Peyer's patch (tissue), 4 donors: ENCODE data around the gene ARL13B. TPM values are rescaled to one million over a fixed set of nuclear protein-coding genes. Genes with fewer than 3 reads are reported as not detected.
"Not testable (repeated sequence)": the region's sequence is repeated elsewhere in the genome, so short reads cannot be mapped to it uniquely, and the experiment has no call there.

Experiments
- DNase-seq, 3 donors: peaks; one replicate each; pipeline ENCODE4 v3.0.0-alpha.2; 2017 to 2019
- H3K27ac ChIP-seq, 4 donors: fragments of 200-600 bp; sonication (generic); one replicate each; pipeline ENCODE4 v1.5.1; 2016 to 2019
- H3K27me3 ChIP-seq, 2 donors: fragments of 200-600 bp; sonication (generic); one replicate each; pipeline ENCODE4 v1.5.1; 2019
- H3K36me3 ChIP-seq, 3 donors: fragments of 200-600 bp; sonication (generic); one replicate each; pipeline ENCODE4 v1.5.1; 2016 to 2019
- H3K4me1 ChIP-seq, 4 donors: fragments of 200-600 bp; sonication (generic); one replicate each; pipeline ENCODE4 v1.5.1; 2016 to 2019
- H3K4me3 ChIP-seq, 4 donors: fragments of 200-600 bp; sonication (generic); 1 replicate in 3 of 4; 2 replicates in 1 of 4; pipeline ENCODE4 v1.5.1; 2016 to 2019; ENCODE audit warnings: mild to moderate bottlenecking in 1 of 4
- H3K9me3 ChIP-seq, 4 donors: fragments of 200-600 bp; sonication (generic); one replicate each; pipeline ENCODE4 v1.5.1; 2016 to 2019; ENCODE audit warnings: mild to moderate bottlenecking in 1 of 4
- POLR2A ChIP-seq, 2 donors: fragments of 450-650 bp; IDR thresholded peaks; one replicate each; pipeline ENCODE4 v1.5.1; 2017; ENCODE audit warnings: antibody characterized with exemption in 2 of 2, mild to moderate bottlenecking in 2 of 2, moderate library complexity in 2 of 2
- total RNA-seq, 4 donors: library from RNA; depleted of rRNA; stranded (reverse); fragments of >200 nt; gene quantifications; one replicate each; pipeline ENCODE4 v1.1.0, GENCODE V29; 2016
- TF ChIP-seq, protein P1 (sequence below), 6 experiments: fragments of 450-650 bp in 4 of 6; fragments of 200-600 bp in 2 of 6; sonication (generic) in 1 of 6; IDR thresholded peaks; one replicate each; pipeline ENCODE4 v1.5.1; 2017 to 2019; ENCODE audit warnings: antibody characterized with exemption in 6 of 6, mild to moderate bottlenecking in 3 of 6, moderate library complexity in 1 of 6

Gene ARL13B
- total RNA-seq, result 1 to 10 TPM in 3 of 4 donors, under 1 TPM in 1; 0.76 to 3.3 (median 2.7) TPM

DNA sequence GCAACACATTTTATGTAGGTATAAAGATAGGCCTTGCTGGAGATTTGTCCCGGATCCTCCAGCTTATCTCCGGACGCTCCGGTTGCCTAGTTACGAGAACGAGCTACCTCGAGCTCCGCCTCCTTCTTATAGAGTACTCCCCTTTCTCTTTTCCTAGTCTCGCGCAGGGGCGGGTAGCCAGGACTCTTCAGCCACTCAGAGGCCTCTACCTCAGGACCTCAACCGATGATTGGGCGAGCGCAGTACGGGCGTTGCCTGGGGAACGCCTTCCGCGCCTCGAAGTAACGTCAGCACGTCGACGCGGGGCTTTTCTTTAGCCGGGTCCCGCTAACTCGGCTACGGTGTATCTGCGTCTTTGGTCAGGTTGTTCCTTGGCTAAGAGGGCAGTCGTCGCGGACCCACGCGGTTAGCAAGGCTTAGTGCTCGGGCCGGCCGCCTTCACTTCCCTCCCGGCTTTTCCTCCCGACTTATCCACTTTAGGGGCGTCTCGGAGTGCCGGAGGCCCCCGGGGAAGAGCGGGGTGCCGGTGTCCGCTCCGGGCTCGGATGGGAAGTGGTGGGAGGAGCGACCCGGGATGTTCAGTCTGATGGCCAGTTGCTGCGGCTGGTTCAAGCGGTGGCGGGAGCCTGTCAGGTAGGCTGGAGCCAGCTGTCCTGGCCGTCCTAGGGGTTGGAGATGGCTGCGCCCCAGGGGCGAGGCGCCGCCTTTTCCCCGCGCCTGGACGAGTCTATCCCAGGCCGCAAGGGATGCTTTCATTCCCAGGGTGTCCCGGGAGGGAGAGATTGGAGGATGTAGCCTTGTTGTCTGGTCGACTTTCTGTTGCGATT is at the start of gene ARL13B:
Gene ARL13B, plus strand, starts transcription at position 306 of the 827 bp plus-strand sequence. Its CDS starts 269 bp downstream, at position 575.
- Histone ChIP-seq H3K9me3 (no peaks in the 10 kb centered on the region), H3K27me3 (no peaks in the 10 kb centered on the region), H3K4me3 (peak within 1 kb of the TSS; percentile 67 to 92 (median 76)), H3K27ac (peak within 1 kb of the TSS; percentile 80 to 91 (median 86)), H3K36me3 (no peaks in the 10 kb centered on the region), H3K4me1 (peaks cover 0 to 5% (median 2%) of the 10 kb centered on the region in 4 donors)
- DNase-seq, result peak; percentile 94 to 99 (median 96)
- TF ChIP-seq POLR2A (IDR thresholded peaks at IDR 0.05), result peak; percentile 37 to 56
- TF ChIP-seq, protein P1, sequence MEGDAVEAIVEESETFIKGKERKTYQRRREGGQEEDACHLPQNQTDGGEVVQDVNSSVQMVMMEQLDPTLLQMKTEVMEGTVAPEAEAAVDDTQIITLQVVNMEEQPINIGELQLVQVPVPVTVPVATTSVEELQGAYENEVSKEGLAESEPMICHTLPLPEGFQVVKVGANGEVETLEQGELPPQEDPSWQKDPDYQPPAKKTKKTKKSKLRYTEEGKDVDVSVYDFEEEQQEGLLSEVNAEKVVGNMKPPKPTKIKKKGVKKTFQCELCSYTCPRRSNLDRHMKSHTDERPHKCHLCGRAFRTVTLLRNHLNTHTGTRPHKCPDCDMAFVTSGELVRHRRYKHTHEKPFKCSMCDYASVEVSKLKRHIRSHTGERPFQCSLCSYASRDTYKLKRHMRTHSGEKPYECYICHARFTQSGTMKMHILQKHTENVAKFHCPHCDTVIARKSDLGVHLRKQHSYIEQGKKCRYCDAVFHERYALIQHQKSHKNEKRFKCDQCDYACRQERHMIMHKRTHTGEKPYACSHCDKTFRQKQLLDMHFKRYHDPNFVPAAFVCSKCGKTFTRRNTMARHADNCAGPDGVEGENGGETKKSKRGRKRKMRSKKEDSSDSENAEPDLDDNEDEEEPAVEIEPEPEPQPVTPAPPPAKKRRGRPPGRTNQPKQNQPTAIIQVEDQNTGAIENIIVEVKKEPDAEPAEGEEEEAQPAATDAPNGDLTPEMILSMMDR (IDR thresholded peaks at IDR 0.05), result no peak

- H3K4me3 ChIP-seq, result no peak overlapping the region
- no peaks in the 10 kb centered on the region for H3K36me3 ChIP-seq
- no peak overlapping the region for H3K27ac ChIP-seq
- DNase-seq, result no peak
- no peaks in the 10 kb centered on the region for H3K27me3 ChIP-seq
- H3K9me3 ChIP-seq, result no peaks in the 10 kb centered on the region
- TF ChIP-seq POLR2A (IDR thresholded peaks at IDR 0.05), result no peak
- TF ChIP-seq, protein P1 (IDR thresholded peaks at IDR 0.05), result no peak
- H3K4me1 ChIP-seq, result no peaks in the 10 kb centered on the region
These were observed 48.2 kb upstream of the ARL13B start for GRCh38 chr3:93931597-93932229.

GRCh38 chr3:93934366-93935046 is 45.4 kb upstream of the ARL13B start:
- Histone ChIP-seq H3K27me3 (no peaks in the 10 kb centered on the region), H3K9me3 (no peaks in the 10 kb centered on the region), H3K27ac (no peak overlapping the region), H3K4me1 (no peaks in the 10 kb centered on the region), H3K4me3 (no peak overlapping the region), H3K36me3 (no peaks in the 10 kb centered on the region)
- TF ChIP-seq POLR2A (IDR thresholded peaks at IDR 0.05), result no peak
- TF ChIP-seq, protein P1 (IDR thresholded peaks at IDR 0.05), result no peak
- DNase-seq, result no peak

DNA sequence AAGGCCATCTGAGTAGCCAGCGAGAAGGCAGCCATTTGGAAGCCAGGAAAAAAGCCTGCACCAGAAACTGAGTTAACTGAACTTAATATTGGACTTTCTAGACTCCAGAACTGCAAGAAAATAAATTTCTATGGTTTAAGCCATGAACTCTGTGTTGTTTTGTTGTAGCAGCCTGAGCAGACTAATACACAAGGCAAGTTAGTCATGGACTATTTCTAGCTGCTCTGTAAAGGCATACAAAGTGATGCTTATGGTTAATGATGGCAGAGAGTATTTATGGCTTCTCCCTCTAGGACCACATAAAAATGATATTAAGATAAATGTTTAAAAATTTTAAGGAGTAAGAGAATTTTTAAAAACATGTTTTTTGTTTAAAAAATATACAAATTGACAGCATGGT is 43.4 kb upstream of the ARL13B start:
- no peak overlapping the region for H3K27ac ChIP-seq
- no peaks in the 10 kb centered on the region for H3K27me3 ChIP-seq
- DNase-seq, result no peak
- no peaks in the 10 kb centered on the region for H3K4me1 ChIP-seq
- H3K4me3 ChIP-seq, result no peak overlapping the region
- no peaks in the 10 kb centered on the region for H3K36me3 ChIP-seq
- H3K9me3 ChIP-seq, result no peaks in the 10 kb centered on the region
- TF ChIP-seq POLR2A (IDR thresholded peaks at IDR 0.05), result no peak
- TF ChIP-seq, protein P1 (IDR thresholded peaks at IDR 0.05), result no peak

GRCh38 chr3:93937485-93937884 is 42.5 kb upstream of the ARL13B start:
- not testable (repeated sequence) for H3K4me1 ChIP-seq, H3K27me3 ChIP-seq, H3K36me3 ChIP-seq, H3K4me3 ChIP-seq, DNase-seq, H3K9me3 ChIP-seq, H3K27ac ChIP-seq

DNA sequence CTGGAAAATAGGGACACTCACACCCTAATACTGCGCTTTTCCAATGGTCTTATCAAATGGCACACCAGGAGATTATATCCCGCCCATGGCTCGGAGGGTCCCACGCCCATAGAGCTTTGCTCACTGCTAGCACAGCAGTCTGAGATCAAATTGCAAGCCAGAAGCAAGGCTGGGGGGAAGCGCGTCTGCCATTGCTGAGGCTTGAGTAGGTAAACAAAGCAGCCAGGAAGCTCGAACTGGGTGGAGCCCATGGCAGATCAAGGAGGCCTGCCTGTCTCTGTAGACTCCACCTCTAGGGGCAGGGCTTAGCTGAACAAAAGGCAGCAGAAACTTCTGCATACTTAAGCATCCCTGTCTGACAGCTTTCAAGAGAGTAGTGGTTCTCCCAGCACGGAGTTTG is 30.0 kb upstream of the ARL13B start:
- H3K27me3 ChIP-seq, H3K9me3 ChIP-seq, DNase-seq, H3K27ac ChIP-seq, H3K4me1 ChIP-seq, H3K36me3 ChIP-seq, H3K4me3 ChIP-seq: not testable (repeated sequence)
